ENCODE results near the gene MDFI.

The MDFI gene

GRCh38 chr6:41694815-41695526, 56.7 kb downstream of the MDFI start:
- Histone ChIP-seq H3K27me3 (ENCODE audit: insufficient read depth, low read length) (no peaks in the 10 kb centered on the region), H2AFZ (ENCODE audit: low read length) (no peak overlapping the region), H3K9me2 (ENCODE audit: low read depth, low read length) (no peaks in the 10 kb centered on the region), H3K4me2 (ENCODE audit: low read length) (no peak overlapping the region), H3K79me2 (ENCODE audit: insufficient read depth, low read length) (no peaks in the 10 kb centered on the region), H3K4me1 (ENCODE audit: insufficient read depth, low read length, severe bottlenecking) (no peaks in the 10 kb centered on the region), H3K9ac (ENCODE audit: low read length) (no peak overlapping the region), H3F3A (ENCODE audit: insufficient read depth, low read length) (no peaks in the 10 kb centered on the region), H3K36me3 (ENCODE audit: insufficient read depth, low read length) (peaks cover 5% of the 10 kb centered on the region; the same call in 1 of the 2 replicates), H4K20me1 (ENCODE audit: insufficient read depth, low read length) (no peaks in the 10 kb centered on the region), H3K4me3 (ENCODE audit: low read depth, low read length, poor library complexity, severe bottlenecking) (no peak overlapping the region), H3K9me3 (ENCODE audit: low read length) (no peaks in the 10 kb centered on the region), H3K27ac (ENCODE audit: low read depth, low read length, poor library complexity, severe bottlenecking) (no peak overlapping the region)
- TF ChIP-seq CTCF (IDR thresholded peaks at IDR 0.05; ENCODE audit: low read length) (no peak), EZH2 (IDR thresholded peaks at IDR 0.05; ENCODE audit: borderline replicate concordance, low read length) (no peak)

GRCh38 chr6:41695825-41696224, 57.6 kb downstream of the MDFI start:
- Histone ChIP-seq H4K20me1 (ENCODE audit: insufficient read depth, low read length) (no peaks in the 10 kb centered on the region), H3K9me3 (ENCODE audit: low read length) (no peaks in the 10 kb centered on the region), H3K36me3 (ENCODE audit: insufficient read depth, low read length) (no peaks in the 10 kb centered on the region; the same call in 1 of the 2 replicates), H3K4me2 (ENCODE audit: low read length) (no peak overlapping the region), H3F3A (ENCODE audit: insufficient read depth, low read length) (no peaks in the 10 kb centered on the region), H3K79me2 (ENCODE audit: insufficient read depth, low read length) (no peaks in the 10 kb centered on the region), H2AFZ (ENCODE audit: low read length) (no peak overlapping the region), H3K4me3 (ENCODE audit: low read depth, low read length, poor library complexity, severe bottlenecking) (no peak overlapping the region), H3K9ac (ENCODE audit: low read length) (no peak overlapping the region), H3K4me1 (ENCODE audit: insufficient read depth, low read length, severe bottlenecking) (peaks cover 5% of the 10 kb centered on the region), H3K27me3 (ENCODE audit: insufficient read depth, low read length) (no peaks in the 10 kb centered on the region), H3K9me2 (ENCODE audit: low read depth, low read length) (no peaks in the 10 kb centered on the region), H3K27ac (ENCODE audit: low read depth, low read length, poor library complexity, severe bottlenecking) (no peak overlapping the region)
- TF ChIP-seq EZH2 (IDR thresholded peaks at IDR 0.05; ENCODE audit: borderline replicate concordance, low read length), result no peak
- TF ChIP-seq CTCF (IDR thresholded peaks at IDR 0.05; ENCODE audit: low read length), result no peak

- Histone ChIP-seq H2AFZ (ENCODE audit: low read length) (no peak overlapping the region), H3K9me2 (ENCODE audit: low read depth, low read length) (no peaks in the 10 kb centered on the region), H3K27me3 (ENCODE audit: insufficient read depth, low read length) (no peaks in the 10 kb centered on the region), H3K4me1 (ENCODE audit: insufficient read depth, low read length, severe bottlenecking) (peaks cover 12% of the 10 kb centered on the region), H4K20me1 (ENCODE audit: insufficient read depth, low read length) (no peaks in the 10 kb centered on the region), H3K27ac (ENCODE audit: low read depth, low read length, poor library complexity, severe bottlenecking) (no peak overlapping the region), H3K9me3 (ENCODE audit: low read length) (no peaks in the 10 kb centered on the region), H3K79me2 (ENCODE audit: insufficient read depth, low read length) (no peaks in the 10 kb centered on the region), H3F3A (ENCODE audit: insufficient read depth, low read length) (no peaks in the 10 kb centered on the region), H3K4me2 (ENCODE audit: low read length) (no peak overlapping the region), H3K9ac (ENCODE audit: low read length) (no peak overlapping the region), H3K4me3 (ENCODE audit: low read depth, low read length, poor library complexity, severe bottlenecking) (no peak overlapping the region), H3K36me3 (ENCODE audit: insufficient read depth, low read length) (no peaks in the 10 kb centered on the region)
- no peak for TF ChIP-seq CTCF (IDR thresholded peaks at IDR 0.05; ENCODE audit: low read length)
- TF ChIP-seq EZH2 (IDR thresholded peaks at IDR 0.05; ENCODE audit: borderline replicate concordance, low read length), result no peak
Measured at GRCh38 chr6:41696788-41697187, 58.5 kb downstream of the MDFI start.

Measured in OCI-LY1 (cell line).